Epithelial cell of esophagus (primary cell): ENCODE data around the gene TUBGCP6.

Experiments
- DNase-seq: peaks from one replicate; pipeline ENCODE4 v3.0.0; 2010; ENCODE audit warnings: low read depth
- H3K4me3 ChIP-seq: 2 replicates; pipeline ENCODE4 v1.5.1; 2011; ENCODE audit warnings: mild to moderate bottlenecking, low read length, control low read depth
- TF ChIP-seq, protein P1 (sequence below): IDR thresholded peaks from 2 replicates; pipeline ENCODE4 v1.5.1; 2011; ENCODE audit warnings: low read depth, mild to moderate bottlenecking, low read length, control low read depth, inconsistent platforms; ENCODE audit not compliant: insufficient read depth; ENCODE audit errors: missing control alignments

The TUBGCP6 gene

DNA sequence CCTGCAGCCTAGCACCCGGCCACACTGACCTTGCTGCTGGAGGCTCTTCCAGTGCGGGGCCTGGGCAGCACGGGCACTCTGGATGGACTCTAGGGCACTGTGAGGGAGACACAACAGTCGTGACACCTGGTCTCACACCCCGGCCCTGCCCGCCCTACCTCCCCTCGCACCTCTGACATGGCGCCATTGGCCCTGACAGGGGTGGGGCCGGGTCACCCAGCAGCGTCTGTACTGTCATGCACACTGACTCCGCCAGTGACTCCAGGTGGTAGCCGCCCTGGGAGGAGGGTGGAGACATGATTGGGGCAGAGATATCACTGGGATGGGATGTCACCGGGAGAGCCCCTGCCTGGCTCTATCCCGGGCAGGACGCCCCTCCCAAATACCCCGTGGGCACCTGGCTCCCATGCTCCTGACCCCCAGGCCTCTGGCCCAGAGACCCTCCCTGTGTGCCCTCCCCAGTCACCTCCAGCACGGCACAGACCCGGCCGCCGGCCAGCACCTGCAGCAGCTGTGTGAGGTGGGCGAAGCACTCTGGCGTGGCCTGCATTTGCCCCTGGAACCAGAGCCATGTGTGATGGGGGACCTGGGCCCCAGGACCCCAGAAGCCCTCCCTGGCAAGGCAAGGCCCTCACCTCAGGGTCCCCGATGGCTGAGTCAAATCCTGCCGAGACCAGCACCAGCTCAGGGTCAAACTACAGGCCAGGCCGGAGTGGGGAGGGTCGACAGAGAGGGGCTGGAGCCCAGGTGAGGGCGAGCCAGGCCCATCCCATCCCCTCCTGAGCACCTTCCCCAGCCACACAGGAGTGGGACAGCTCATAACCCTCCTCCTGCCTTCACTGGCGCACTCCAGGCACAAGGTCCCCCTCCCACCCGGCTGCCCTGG is 3.6 kb upstream of the TUBGCP6 start:
- no peak overlapping the region for H3K4me3 ChIP-seq
- DNase-seq = no peak
- TF ChIP-seq, protein P1, sequence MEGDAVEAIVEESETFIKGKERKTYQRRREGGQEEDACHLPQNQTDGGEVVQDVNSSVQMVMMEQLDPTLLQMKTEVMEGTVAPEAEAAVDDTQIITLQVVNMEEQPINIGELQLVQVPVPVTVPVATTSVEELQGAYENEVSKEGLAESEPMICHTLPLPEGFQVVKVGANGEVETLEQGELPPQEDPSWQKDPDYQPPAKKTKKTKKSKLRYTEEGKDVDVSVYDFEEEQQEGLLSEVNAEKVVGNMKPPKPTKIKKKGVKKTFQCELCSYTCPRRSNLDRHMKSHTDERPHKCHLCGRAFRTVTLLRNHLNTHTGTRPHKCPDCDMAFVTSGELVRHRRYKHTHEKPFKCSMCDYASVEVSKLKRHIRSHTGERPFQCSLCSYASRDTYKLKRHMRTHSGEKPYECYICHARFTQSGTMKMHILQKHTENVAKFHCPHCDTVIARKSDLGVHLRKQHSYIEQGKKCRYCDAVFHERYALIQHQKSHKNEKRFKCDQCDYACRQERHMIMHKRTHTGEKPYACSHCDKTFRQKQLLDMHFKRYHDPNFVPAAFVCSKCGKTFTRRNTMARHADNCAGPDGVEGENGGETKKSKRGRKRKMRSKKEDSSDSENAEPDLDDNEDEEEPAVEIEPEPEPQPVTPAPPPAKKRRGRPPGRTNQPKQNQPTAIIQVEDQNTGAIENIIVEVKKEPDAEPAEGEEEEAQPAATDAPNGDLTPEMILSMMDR = no peak

GRCh38 chr22:50247748-50248147 is 2.9 kb upstream of the TUBGCP6 start:
- DNase-seq = peak; percentile 78
- H3K4me3 ChIP-seq = no peak overlapping the region
- TF ChIP-seq, protein P1 = no peak

GRCh38 chr22:50246242-50247175 is 1.7 kb upstream of the TUBGCP6 start:
- TF ChIP-seq, protein P1 = peak; percentile 32
- H3K4me3 ChIP-seq = no peak overlapping the region

GRCh38 chr22:50245214-50246072 is 620 bp upstream of the TUBGCP6 start:
- TF ChIP-seq, protein P1 = no peak
- H3K4me3 ChIP-seq = peak overlapping the region; percentile 94
- peak; percentile 48 for DNase-seq

More at GRCh38 chr22:50246242-50247175, 1.7 kb upstream of the TUBGCP6 start:
- peak; percentile 26 for DNase-seq

DNA sequence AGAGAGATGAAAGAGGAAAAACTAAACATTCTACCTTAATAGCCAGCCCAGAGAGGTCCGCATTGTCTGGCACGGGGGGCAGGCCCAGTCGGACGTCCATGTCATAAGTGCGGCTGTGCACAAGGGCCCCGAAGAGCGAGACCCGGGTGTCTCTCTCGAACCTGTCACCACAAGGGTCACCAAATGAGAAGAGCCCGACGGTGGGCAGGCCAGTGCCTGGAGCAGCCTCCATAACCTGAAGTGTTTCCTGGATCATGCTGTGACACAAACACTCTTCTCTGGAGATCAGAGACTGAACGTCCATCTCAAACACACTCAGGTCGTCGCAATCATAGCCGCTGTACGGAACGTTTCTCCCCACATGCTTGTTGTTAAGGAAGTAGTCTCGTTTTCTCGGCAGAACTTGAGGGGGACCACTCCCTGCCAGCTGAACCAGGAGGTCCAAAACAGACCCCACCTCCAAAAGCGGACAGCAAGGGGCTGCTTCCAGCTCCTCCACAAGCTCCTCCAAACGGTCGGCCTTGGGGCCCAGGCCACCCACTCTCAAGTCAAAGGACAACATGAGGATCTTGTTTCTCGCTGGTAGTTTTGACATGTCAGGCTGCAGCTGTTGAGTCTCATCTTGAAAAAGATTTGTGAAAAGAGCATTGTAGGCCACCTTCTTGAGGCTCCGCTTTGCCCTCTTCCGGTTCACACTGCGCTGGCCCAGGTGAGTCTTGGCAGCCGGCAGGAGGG is 971 bp downstream of the TUBGCP6 start:
- peak; percentile 17 for DNase-seq
- TF ChIP-seq, protein P1 = no peak
- peak overlapping the region; percentile 94 for H3K4me3 ChIP-seq
